GM19395 (cell line): ENCODE data around the gene HCRT.
"Not testable (repeated sequence)": the region's sequence is repeated elsewhere in the genome, so short reads cannot be mapped to it uniquely, and the experiment has no call there.

Experiments used
- ATAC-seq: cut with Tn5 transposase; IDR thresholded peaks from one replicate; pipeline ENCODE4 v1.9.1; 2021; ENCODE audit warnings: mild to moderate bottlenecking, moderate library complexity; ENCODE audit not compliant: unreplicated experiment

HCRT gene

DNA sequence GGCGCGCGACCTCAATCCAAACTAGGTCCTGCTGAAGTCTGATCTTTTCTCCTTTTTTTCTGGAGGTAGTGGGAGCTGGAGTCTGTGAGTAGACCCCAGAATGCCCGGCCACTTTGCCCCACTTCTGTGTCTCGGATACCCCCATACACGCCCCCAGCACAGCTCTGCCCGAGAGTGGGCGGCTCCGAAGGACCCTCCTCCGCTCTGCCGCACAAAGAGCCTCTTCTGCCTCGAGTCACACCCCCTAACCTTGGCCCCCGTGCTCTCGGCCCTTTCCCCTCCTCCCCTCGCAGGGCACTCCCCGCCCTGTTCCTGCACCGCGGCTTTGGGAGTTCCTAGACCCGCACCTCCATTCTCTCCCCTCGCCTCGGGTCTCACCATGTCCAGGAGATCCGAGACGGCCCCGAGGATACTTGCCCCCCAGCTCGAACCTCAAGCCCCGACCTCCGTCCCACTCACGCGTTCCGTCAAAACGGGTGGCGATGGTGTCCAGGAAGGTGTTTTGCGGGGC, 4.8 kb downstream of the HCRT start:
- no peak for ATAC-seq

- no peak for ATAC-seq
These were observed 5.3 kb downstream of the HCRT start for GRCh38 chr17:42179911-42180410.

DNA sequence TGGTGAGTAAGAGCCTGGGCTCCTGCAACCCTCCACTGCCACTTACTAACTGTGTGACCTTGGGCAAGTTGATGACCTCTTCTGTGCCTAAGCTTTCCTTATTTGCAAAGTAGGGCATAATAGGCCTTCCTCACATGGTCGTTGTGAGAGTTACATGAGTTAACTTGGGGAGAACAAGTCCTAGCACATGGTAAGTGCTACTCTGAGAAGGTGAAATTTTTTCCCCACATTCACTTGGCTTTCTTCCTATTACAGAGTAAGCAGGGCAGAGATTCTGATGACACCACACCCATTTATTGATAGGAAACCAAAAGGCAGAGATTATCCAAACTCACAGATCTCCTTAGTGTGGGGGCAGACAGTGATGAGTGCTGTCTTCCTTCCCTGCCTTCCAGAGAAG, 5.9 kb downstream of the HCRT start:
- no peak for ATAC-seq

GRCh38 chr17:42178817-42179216, 6.4 kb downstream of the HCRT start:
- ATAC-seq: no peak

DNA sequence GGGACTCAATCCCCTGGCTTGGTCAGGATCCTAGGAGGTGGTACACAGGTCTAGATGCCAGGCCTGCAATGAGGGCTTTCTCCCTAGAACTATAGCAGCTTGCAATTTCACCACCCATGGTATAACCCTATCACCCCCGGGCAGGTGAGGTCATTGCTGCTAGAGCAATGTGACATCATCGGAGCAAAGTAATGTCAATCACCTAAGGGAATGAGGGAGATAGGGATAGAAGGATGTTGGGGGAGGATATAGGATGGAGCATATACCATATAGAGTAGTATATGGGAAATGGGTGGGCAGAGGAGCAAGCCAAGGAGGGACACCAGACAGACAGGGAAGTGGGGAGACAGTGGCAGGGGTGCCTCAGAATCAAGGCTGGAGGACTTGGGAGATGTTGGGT, 7.6 kb downstream of the HCRT start:
- no peak for ATAC-seq

- no peak for ATAC-seq
These were observed 11.0 kb downstream of the HCRT start for GRCh38 chr17:42174126-42174783.

GRCh38 chr17:42171831-42172230, 13.4 kb downstream of the HCRT start:
- ATAC-seq: no peak

DNA sequence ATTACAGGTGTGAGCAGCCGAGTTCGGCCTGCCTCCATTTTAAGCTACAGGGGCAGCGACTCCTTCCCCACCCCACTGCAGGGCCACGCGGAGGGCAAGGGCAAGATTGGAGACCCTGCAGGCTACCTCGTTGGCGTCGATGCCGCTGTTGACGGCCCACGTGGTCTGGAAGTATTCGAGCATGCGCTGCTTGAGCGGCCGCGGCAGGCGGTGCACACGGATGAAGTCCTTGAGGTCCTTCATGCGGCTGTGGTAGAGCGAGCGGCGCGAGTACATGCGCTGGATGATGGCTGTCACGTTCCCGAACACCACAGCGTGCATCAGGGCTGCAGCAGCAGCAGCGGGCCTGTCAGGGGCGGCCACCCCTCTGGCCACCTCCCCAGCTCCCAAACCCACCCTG, 15.9 kb downstream of the HCRT start:
- no peak for ATAC-seq

- no peak for ATAC-seq
These were observed 17.4 kb downstream of the HCRT start for GRCh38 chr17:42167807-42168206.

DNA sequence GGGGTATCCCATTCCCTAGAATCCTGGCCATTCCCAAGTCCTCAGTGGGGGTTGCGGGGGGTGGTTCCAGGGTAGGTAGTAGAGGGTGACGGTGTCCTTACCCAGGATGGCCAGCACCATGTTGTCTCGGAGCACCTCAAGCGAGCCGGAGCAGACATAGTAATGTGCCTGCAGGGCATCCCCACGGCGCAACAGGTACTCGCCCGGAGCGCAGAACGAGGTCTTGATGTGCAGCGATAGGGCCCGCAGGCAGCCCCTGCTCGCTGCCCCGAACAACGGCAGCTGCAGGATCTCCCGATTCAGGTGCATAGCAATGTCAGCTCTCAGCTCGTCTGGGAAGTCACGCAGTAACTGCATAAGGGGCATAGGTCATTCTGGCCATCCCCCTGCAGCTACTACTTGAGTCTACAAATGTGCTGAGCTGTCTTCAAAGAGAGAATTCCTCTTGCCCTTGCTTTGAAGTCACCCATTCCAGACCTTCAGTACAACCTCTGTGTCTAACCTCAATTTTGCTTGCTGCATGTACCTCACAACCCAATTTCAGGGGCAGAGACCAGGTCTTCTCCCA, 19.0 kb downstream of the HCRT start:
- no peak for ATAC-seq

DNA sequence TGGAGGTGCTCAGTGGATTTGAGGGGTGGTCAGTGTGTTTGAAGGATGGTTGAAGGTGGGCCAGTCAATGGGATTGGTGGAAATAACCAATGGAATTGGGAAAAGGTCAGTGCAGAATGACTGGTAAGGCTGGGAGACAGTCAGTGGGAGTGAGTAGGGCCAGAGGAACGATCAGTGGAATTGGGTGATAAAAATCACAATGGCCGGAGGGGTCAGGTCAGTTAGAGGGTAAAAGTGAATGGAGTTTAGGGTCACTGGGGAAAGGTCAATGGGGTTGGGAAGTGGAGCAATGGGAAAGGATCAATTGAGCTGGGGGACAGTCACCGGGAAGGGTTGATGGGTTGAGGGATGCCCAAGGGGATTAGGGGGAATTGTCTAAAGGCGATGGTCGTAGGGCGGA, 19.5 kb downstream of the HCRT start:
- no peak for ATAC-seq

DNA sequence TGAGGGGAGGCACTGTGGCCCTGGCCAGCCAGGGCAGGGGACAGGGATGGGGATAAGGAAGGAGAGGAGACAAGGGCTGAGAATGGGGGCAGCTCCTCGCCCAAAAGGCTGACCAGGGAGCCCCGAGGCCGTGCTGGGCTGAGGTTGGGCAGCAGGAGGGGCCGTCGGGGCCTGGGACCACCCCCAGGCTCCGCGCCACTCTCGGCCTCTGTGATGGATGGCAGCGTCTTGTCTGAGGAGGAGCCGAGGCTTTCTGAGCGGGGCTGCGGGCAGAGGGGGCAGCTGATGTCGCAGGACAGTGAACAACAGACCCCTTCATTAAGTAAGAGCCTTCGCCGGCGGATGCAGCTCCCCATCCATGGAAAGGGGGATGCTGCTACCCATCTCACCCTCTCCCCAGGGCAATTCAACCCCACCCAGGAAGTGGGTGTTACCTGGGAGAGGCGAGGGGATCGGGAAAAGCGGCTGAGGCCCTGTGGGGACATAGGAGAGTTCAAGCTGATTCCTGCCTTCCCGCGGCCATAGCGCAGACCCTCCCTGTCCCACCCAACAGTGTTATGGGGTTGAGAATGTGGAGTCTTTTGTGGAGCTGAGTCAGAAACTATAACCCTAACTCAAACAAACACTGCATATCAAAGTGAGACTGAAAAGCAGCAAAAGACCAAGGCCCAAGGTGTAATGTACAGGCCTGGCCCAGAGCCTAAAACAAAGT, 21.4 kb downstream of the HCRT start:
- ATAC-seq: no peak

GRCh38 chr17:42163113-42163512, 22.1 kb downstream of the HCRT start:
- ATAC-seq: no peak

DNA sequence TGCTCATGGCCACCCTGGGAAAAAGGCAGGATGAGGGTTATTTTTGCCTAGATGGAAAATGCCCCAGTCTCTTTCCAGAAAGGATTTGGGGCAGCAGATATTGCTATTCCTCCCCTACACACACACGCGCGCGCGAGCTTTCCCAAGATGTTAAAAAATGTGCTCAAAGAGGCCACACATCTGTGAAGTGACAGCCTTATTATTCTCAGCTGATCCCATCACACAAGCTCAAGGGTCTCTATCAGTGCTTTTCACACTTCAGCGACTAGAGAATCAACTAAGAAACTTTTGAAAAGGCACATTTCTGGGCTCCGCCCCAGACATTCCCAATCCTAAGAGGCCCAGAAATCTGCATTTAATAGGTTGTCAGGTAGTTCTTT, 24.7 kb downstream of the HCRT start:
- no peak for ATAC-seq

DNA sequence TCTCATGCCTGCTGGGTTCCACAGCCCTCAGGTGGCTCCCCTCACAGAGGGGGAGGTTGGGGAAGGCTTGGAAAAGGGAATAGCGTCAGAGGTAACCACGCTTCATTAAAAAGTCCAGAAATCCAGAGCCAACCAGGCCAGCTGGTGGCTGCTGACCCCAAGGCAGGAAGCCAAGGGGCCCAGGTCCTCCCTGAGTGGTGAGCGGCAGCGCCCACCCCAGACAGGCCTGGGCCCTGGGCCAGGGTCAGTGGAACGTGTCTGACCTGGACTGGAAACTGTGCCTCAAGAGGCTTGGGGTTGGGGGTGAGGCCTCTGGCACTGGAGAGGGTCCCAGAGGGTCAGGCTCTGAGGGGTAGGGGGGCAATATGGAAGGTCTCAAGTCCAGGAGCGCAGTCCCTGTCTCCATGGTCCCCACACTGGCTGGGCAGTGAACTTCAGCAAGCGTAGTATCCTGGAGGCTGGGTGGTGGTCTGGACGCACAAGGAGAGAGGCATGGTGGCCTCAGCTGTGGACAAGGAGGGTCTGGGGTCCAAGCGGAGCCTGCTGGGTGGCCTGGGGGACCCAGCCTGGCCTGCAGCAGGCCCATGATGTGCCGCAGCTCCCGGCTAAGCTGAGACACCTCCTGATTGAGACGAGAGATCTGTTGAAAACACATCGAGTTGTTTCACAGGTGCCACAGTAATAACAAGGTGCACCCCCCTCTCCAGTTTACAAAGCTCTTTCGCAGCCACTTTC, 25.3 kb downstream of the HCRT start:
- no peak for ATAC-seq

GRCh38 chr17:42155614-42156045, 29.6 kb downstream of the HCRT start:
- ATAC-seq: no peak

DNA sequence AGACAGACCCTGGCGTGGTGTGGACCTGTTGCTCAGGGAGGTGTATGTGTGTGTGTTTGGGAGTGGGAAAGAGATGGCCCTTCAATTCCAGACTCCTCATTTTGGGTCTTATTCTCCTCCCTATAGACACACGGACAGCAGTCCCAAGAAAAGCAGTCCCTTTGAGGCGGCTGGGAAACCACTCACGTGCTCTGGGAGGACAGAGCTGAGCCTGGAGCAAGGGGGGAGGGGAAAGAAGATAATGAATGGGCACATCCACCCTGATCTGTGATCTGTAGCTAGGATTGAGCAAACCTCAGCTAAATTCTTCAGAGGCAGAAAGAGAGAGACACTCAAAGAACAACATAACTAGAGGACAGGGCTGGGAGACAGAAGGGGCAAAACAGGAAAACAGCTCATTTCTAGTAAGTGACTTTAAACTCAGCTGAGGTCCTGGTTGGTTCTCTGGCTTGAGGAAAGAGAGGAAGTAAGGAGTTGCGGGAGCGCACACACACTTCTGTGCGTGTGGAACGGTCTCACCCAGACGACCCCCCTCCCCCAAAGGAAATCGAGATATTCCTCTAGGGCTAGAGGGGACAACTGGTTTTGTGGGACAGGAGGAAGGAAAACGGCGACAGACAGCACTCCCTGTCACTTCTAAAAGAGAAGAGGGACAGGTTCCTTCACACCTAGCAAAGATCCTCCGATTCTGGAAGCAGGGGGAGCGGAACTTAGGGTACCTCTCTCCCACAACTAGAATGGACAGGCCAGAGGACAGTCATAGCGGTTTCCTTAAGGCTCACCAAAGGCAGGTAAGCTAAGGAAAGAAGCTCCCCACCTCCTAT, 31.1 kb downstream of the HCRT start:
- ATAC-seq: no peak

- ATAC-seq: no peak
These were observed 38.2 kb downstream of the HCRT start for GRCh38 chr17:42146911-42147607.

GRCh38 chr17:42143138-42143537, 42.1 kb downstream of the HCRT start:
- not testable (repeated sequence) for ATAC-seq

DNA sequence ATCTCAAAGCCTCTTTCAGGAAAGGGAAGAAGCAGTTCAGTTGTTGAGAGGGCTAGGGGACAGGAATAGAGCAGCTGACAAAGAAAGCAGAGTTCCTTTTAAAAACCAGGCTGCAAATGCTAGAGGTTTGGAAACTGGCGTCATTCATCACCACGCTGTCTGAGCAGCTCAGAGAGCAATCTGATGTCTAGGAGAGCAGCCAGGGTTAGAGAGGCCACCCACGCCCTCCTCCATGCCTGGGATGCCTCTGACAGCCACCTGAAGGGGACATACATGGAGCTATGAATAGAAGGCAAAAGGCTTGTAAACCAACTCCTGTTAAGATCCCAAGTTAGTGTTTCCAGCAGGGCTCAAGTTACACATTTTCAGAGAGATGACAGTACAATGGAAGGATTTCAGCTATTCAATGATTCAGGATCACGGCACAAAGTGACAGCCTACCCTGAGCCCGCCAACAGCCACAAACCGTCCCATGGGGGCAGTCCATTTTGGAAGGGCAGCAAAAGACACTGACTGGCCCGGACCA, 42.8 kb downstream of the HCRT start:
- ATAC-seq: no peak
